Loucy (cell line): ENCODE measurements around the gene RCAN2.

Experiments
- CTCF ChIP-seq: fragments of 200-600 bp; sonication (generic); conservative IDR thresholded peaks from 2 replicates; pipeline ENCODE4 v1.5.1; 2014; ENCODE audit warnings: mild to moderate bottlenecking, antibody characterized with exemption, low read length
- EZH2phosphoT487 ChIP-seq: fragments of 200-600 bp; IDR thresholded peaks from 2 replicates; pipeline ENCODE4 v1.6.1; 2018; ENCODE audit warnings: antibody characterized with exemption, mild to moderate bottlenecking, moderate library complexity, borderline replicate concordance

DNA sequence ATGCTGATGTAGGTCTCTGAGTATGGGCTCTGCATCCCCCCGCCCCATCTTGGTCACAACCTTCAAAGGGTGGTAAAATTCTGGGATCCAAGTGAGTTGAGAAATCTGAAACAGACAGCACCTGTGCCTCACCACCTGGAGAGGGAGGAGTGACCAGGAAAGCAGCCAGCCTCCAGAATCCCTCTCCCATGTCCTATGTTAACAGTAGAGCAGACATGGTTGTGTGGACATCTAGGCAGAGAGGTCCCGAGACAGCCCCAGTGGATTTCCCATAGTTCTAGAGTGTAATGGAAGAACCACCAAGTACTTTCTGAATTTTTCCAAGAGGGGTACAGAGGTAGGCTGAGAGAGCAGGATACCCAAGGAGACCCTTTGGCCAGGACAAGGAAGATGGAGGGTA lies 216.7 kb downstream of the RCAN2 start:
- TF ChIP-seq CTCF: no peak
- TF ChIP-seq EZH2phosphoT487: no peak
